Measurements from ENCODE around the gene ALOX12B. TPM values are rescaled to one million over a fixed set of nuclear protein-coding genes. Genes with fewer than 3 reads are reported as not detected.

Gene ALOX12B
- total RNA-seq, 2 experiments from 2014 or later: 2.0 to 5.3 TPM

- H3K79me2 ChIP-seq (ENCODE audit: insufficient read depth, low read depth, low read length): no peaks in the 10 kb centered on the region
- no peak for DNase-seq (ENCODE audit: low spot score)
- H3K4me3 ChIP-seq (ENCODE audit: low read depth, low read length, poor library complexity, severe bottlenecking): no peak overlapping the region
- TF ChIP-seq, protein P1, sequence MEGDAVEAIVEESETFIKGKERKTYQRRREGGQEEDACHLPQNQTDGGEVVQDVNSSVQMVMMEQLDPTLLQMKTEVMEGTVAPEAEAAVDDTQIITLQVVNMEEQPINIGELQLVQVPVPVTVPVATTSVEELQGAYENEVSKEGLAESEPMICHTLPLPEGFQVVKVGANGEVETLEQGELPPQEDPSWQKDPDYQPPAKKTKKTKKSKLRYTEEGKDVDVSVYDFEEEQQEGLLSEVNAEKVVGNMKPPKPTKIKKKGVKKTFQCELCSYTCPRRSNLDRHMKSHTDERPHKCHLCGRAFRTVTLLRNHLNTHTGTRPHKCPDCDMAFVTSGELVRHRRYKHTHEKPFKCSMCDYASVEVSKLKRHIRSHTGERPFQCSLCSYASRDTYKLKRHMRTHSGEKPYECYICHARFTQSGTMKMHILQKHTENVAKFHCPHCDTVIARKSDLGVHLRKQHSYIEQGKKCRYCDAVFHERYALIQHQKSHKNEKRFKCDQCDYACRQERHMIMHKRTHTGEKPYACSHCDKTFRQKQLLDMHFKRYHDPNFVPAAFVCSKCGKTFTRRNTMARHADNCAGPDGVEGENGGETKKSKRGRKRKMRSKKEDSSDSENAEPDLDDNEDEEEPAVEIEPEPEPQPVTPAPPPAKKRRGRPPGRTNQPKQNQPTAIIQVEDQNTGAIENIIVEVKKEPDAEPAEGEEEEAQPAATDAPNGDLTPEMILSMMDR (conservative IDR thresholded peaks at IDR 0.05; ENCODE audit: low read length): no peak
- TF ChIP-seq EZH2phosphoT487 (IDR thresholded peaks at IDR 0.05; ENCODE audit: borderline replicate concordance, low read depth, low read length): no peak
- no peak overlapping the region for H3K27ac ChIP-seq (ENCODE audit: low read depth, low read length, poor library complexity, severe bottlenecking)
- no peaks in the 10 kb centered on the region for H3K36me3 ChIP-seq (ENCODE audit: insufficient read depth, low read length)
- CTCF ChIA-PET (ENCODE audit: unreplicated experiment): no interaction called here
- H3K4me1 ChIP-seq (ENCODE audit: insufficient read depth, low read length, poor library complexity, severe bottlenecking): peaks cover 27% of the 10 kb centered on the region
- H4K20me1 ChIP-seq (ENCODE audit: insufficient read depth, low read length): no peaks in the 10 kb centered on the region
- intact Hi-C loops (cut with micrococcal nuclease; ENCODE audit: unreplicated experiment): loop anchor here (2.0 to 5.0 kb wide), 2 partner anchors 39 to 144 kb away; no protein-coding TSS in a partner anchor
- POLR2A ChIA-PET: interaction anchor here (0.6 to 1.0 kb wide), 4 partner anchors 18 to 194 kb away, joined by 3 read pairs; no protein-coding TSS in a partner anchor
- H3K9me2 ChIP-seq (ENCODE audit: insufficient read depth, low read length): no peaks in the 10 kb centered on the region
- no peak overlapping the region for H2AFZ ChIP-seq (ENCODE audit: low read length)
- H3K4me2 ChIP-seq (ENCODE audit: low read length): no peak overlapping the region
- no peaks in the 10 kb centered on the region for H3K9me3 ChIP-seq (ENCODE audit: low read length)
- BruUV-seq (replicated peaks): no TSS peak
These were observed 31.7 kb downstream of the ALOX12B start for GRCh38 chr17:8055851-8056231.

GRCh38 chr17:8053600-8053999, 33.9 kb downstream of the ALOX12B start:
- no peak overlapping the region for H2AFZ ChIP-seq (ENCODE audit: low read length)
- no peak overlapping the region for H3K4me2 ChIP-seq (ENCODE audit: low read length)
- no peaks in the 10 kb centered on the region for H3K79me2 ChIP-seq (ENCODE audit: insufficient read depth, low read depth, low read length)
- no peak for DNase-seq (ENCODE audit: low spot score)
- peaks cover 13% of the 10 kb centered on the region for H3K4me1 ChIP-seq (ENCODE audit: insufficient read depth, low read length, poor library complexity, severe bottlenecking)
- H3K36me3 ChIP-seq (ENCODE audit: insufficient read depth, low read length): no peaks in the 10 kb centered on the region
- TF ChIP-seq EZH2phosphoT487 (IDR thresholded peaks at IDR 0.05; ENCODE audit: borderline replicate concordance, low read depth, low read length): no peak
- TF ChIP-seq, protein P1 (conservative IDR thresholded peaks at IDR 0.05; ENCODE audit: low read length): no peak
- intact Hi-C loops (cut with micrococcal nuclease; ENCODE audit: unreplicated experiment): no loop called here
- ChIA-PET POLR2A (no interaction called here), CTCF (ENCODE audit: unreplicated experiment) (interaction anchor here (0.6 kb wide), 2 partner anchors 196 to 339 kb away, joined by 3 to 4 read pairs; partner anchors contain the start of gene NAA38)
- H3K9me2 ChIP-seq (ENCODE audit: insufficient read depth, low read length): no peaks in the 10 kb centered on the region
- H3K27ac ChIP-seq (ENCODE audit: low read depth, low read length, poor library complexity, severe bottlenecking): no peak overlapping the region
- H4K20me1 ChIP-seq (ENCODE audit: insufficient read depth, low read length): no peaks in the 10 kb centered on the region
- no TSS peak for BruUV-seq (replicated peaks)
- H3K9me3 ChIP-seq (ENCODE audit: low read length): no peaks in the 10 kb centered on the region
- no peak overlapping the region for H3K4me3 ChIP-seq (ENCODE audit: low read depth, low read length, poor library complexity, severe bottlenecking)

DNA sequence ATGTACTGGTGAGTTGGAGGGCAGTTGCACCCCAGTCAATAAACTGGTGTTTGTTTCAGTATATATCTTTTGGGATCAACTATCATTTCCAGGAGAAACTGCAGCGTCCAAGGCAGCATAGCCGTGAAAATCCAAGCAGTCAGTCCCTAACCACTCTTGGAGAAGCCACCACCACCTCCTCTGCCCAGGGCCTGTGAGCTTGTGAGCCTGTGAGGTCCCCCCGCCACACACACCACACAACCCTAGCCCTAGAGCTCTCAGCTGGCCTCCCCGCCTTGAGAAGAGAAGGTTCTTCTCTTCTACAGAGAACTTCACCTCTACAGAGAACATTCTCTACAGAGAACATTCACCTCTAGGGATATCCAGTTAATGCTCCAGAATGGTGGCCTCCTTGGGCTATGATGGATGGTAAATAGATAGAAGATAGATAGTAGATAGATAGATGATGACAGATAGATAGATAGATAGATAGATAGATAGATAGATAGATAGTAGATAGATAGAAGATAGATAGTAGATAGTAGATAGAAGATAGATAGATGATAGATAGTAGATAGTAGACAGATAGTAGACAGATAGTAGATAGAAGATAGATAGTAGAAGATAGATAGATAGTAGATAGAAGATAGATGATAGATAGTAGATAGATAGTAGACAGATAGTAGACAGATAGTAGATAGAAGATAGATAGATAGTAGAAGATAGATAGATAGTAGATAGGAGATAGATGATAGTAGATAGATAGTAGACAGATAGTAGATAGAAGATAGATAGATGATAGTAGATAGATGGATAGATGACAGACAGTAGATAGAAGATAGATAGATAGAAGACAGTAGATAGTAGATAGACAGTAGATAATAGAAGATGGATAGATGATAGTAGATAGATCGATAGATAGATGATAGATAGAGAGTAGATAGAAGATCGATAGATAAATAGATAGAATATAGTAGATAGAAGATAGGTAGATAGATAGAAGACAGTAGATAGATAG, 35.0 kb downstream of the ALOX12B start:
- POLR2A ChIA-PET: no interaction called here
- Histone ChIP-seq H3K36me3 (ENCODE audit: insufficient read depth, low read length) (no peaks in the 10 kb centered on the region), H3K9me3 (ENCODE audit: low read length) (no peaks in the 10 kb centered on the region), H2AFZ (ENCODE audit: low read length) (no peak overlapping the region), H3K4me1 (ENCODE audit: insufficient read depth, low read length, poor library complexity, severe bottlenecking) (peaks cover 12% of the 10 kb centered on the region), H3K9me2 (ENCODE audit: insufficient read depth, low read length) (no peaks in the 10 kb centered on the region), H3K4me2 (ENCODE audit: low read length) (no peak overlapping the region), H4K20me1 (ENCODE audit: insufficient read depth, low read length) (no peaks in the 10 kb centered on the region), H3K79me2 (ENCODE audit: insufficient read depth, low read depth, low read length) (no peaks in the 10 kb centered on the region), H3K4me3 (ENCODE audit: low read depth, low read length, poor library complexity, severe bottlenecking) (no peak overlapping the region), H3K27ac (ENCODE audit: low read depth, low read length, poor library complexity, severe bottlenecking) (no peak overlapping the region)
- CTCF ChIA-PET (ENCODE audit: unreplicated experiment): no interaction called here
- intact Hi-C loops (cut with micrococcal nuclease; ENCODE audit: unreplicated experiment): no loop called here
- no TSS peak for BruUV-seq (replicated peaks)
- no peak for TF ChIP-seq EZH2phosphoT487 (IDR thresholded peaks at IDR 0.05; ENCODE audit: borderline replicate concordance, low read depth, low read length)
- TF ChIP-seq, protein P1 (conservative IDR thresholded peaks at IDR 0.05; ENCODE audit: low read length): no peak
- DNase-seq (ENCODE audit: low spot score): no peak
